Astrocyte (in vitro differentiated cells and primary cell): Measurements from ENCODE around the gene IFNAR1. TPM values are rescaled to one million over a fixed set of nuclear protein-coding genes. Genes with fewer than 3 reads are reported as not detected.

Experiments
- DNase-seq: peaks from one replicate; pipeline ENCODE4 v3.0.0-alpha.2; 2010; ENCODE audit warnings: low read depth
- FAIRE-seq: peaks from 2 replicates; lab custom pipeline; 2011; peaks lifted over from hg19 to GRCh38; lab: Jason Lieb, UNC
- H2AFZ ChIP-seq: 2 replicates; pipeline ENCODE4 v1.6.0; 2012; ENCODE audit warnings: low read depth, low read length, inconsistent platforms
- H3K27ac ChIP-seq: 2 replicates; pipeline ENCODE4 v1.5.1; 2011; ENCODE audit warnings: low read depth, low read length, inconsistent platforms
- H3K27me3 ChIP-seq: 2 replicates; pipeline ENCODE4 v1.6.0; 2011; ENCODE audit warnings: low read length, inconsistent platforms; ENCODE audit not compliant: insufficient read depth
- H3K36me3 ChIP-seq: 2 replicates; pipeline ENCODE4 v1.5.1; 2011; ENCODE audit warnings: low read length, inconsistent platforms; ENCODE audit not compliant: insufficient read depth
- H3K4me1 ChIP-seq: 2 replicates; pipeline ENCODE4 v1.5.1; 2011; ENCODE audit warnings: low read length, inconsistent platforms; ENCODE audit not compliant: insufficient read depth
- H3K4me2 ChIP-seq: 2 replicates; pipeline ENCODE4 v1.6.0; 2012; ENCODE audit warnings: low read length, inconsistent platforms
- H3K4me3 ChIP-seq: 2 replicates; pipeline ENCODE4 v1.5.1; 2011; ENCODE audit warnings: low read depth, mild to moderate bottlenecking, low read length, inconsistent platforms; ENCODE audit not compliant: insufficient read depth
- H3K79me2 ChIP-seq: 2 replicates; pipeline ENCODE4 v1.6.0; 2012; ENCODE audit warnings: mild to moderate bottlenecking, low read length, inconsistent platforms; ENCODE audit not compliant: insufficient read depth
- H3K9ac ChIP-seq: 2 replicates; pipeline ENCODE4 v1.6.0; 2012; ENCODE audit warnings: mild to moderate bottlenecking, low read length, inconsistent platforms
- H3K9me3 ChIP-seq: 2 replicates; pipeline ENCODE4 v1.5.1; 2012; ENCODE audit warnings: low read depth, mild to moderate bottlenecking, low read length, inconsistent platforms; ENCODE audit not compliant: insufficient read depth
- H4K20me1 ChIP-seq: 2 replicates; pipeline ENCODE4 v1.6.0; 2012; ENCODE audit warnings: low read length, inconsistent platforms; ENCODE audit not compliant: insufficient read depth
- H3K27ac Mint-ChIP-seq: one replicate; pipeline ENCODE4 v1.8.0; 2021; ENCODE audit warnings: mild to moderate bottlenecking, mixed read lengths; ENCODE audit not compliant: unreplicated experiment
- H3K27me3 Mint-ChIP-seq: one replicate; pipeline ENCODE4 v1.8.0; 2021; ENCODE audit warnings: low read depth, mixed read lengths; ENCODE audit not compliant: unreplicated experiment
- H3K36me3 Mint-ChIP-seq: one replicate; pipeline ENCODE4 v1.8.0; 2021; ENCODE audit warnings: low read depth, mixed read lengths; ENCODE audit not compliant: unreplicated experiment
- H3K4me1 Mint-ChIP-seq: one replicate; pipeline ENCODE4 v1.8.0; 2021; ENCODE audit warnings: low read depth, mixed read lengths; ENCODE audit not compliant: unreplicated experiment
- H3K4me3 Mint-ChIP-seq: one replicate; pipeline ENCODE4 v1.8.0; 2021; ENCODE audit warnings: mild to moderate bottlenecking, moderate library complexity, mixed read lengths; ENCODE audit not compliant: unreplicated experiment
- H3K9me3 Mint-ChIP-seq: one replicate; pipeline ENCODE4 v1.8.0; 2021; ENCODE audit warnings: mild to moderate bottlenecking, mixed read lengths; ENCODE audit not compliant: unreplicated experiment
- EZH2 ChIP-seq: IDR thresholded peaks from 2 replicates; pipeline ENCODE4 v1.6.1; 2012; ENCODE audit warnings: mild to moderate bottlenecking, low read length, inconsistent platforms; ENCODE audit not compliant: insufficient read depth
- total RNA-seq: library from RNA; stranded (reverse); gene quantifications from 2 replicates; pipeline ENCODE4 v1.2.1, GENCODE V29; 2021
- TF ChIP-seq, protein P1 (sequence below): IDR thresholded peaks from 2 replicates; pipeline ENCODE4 v1.5.1; 2011; ENCODE audit warnings: low read depth, mild to moderate bottlenecking, inconsistent platforms, low read length, moderate library complexity; ENCODE audit not compliant: insufficient read depth

IFNAR1 gene
- total RNA-seq, 1 donor from 2014 or later, result 44.0 TPM

DNA sequence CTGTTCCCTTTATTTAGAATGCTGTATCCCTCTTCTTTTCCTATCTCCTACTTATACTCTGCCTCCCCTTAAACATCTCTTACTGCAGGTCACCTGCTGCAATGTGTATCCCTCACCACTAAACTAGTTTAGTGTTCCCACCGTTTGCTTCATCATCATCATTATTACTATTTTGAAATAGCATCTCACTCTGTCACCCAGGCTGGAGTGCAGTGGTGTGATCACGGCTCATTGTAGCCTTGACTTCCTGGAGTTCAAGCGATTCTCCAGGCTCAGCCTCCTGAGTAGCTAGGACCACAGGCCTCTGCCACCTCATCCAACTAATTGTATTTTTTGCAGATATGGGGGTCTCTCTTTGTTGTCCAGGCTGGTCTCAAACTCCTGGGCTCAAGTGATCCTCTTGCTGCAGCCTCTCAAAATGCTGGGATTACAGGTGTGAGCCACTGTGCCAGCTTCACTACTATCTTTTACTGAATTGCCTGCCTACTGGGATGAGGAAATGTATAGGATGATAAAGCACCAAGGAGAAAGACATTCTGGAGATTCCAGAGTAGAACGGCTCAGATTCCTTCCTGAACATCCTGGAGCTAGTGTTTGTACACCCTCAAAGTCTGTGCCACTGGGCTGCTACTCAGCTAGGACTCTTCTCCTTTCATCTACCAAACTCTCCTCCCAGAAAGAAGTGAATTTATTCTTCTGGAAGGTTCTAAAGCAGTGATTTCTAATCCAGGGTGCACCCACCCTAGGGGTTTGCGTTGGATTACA is 8.6 kb upstream of the IFNAR1 start:
- TF ChIP-seq, protein P1, sequence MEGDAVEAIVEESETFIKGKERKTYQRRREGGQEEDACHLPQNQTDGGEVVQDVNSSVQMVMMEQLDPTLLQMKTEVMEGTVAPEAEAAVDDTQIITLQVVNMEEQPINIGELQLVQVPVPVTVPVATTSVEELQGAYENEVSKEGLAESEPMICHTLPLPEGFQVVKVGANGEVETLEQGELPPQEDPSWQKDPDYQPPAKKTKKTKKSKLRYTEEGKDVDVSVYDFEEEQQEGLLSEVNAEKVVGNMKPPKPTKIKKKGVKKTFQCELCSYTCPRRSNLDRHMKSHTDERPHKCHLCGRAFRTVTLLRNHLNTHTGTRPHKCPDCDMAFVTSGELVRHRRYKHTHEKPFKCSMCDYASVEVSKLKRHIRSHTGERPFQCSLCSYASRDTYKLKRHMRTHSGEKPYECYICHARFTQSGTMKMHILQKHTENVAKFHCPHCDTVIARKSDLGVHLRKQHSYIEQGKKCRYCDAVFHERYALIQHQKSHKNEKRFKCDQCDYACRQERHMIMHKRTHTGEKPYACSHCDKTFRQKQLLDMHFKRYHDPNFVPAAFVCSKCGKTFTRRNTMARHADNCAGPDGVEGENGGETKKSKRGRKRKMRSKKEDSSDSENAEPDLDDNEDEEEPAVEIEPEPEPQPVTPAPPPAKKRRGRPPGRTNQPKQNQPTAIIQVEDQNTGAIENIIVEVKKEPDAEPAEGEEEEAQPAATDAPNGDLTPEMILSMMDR, result no peak
- no peak for TF ChIP-seq EZH2
- peak overlapping the region; percentile 40 for H3K4me3 Mint-ChIP-seq
- peaks cover 10% of the 10 kb centered on the region for H3K27me3 Mint-ChIP-seq
- Histone ChIP-seq H4K20me1 (no peaks in the 10 kb centered on the region), H3K27ac (no peak overlapping the region), H3K4me2 (no peak overlapping the region), H3K9me3 (no peaks in the 10 kb centered on the region), H2AFZ (no peak overlapping the region), H3K4me1 (peaks cover 3% of the 10 kb centered on the region), H3K79me2 (no peaks in the 10 kb centered on the region), H3K4me3 (no peak overlapping the region), H3K9ac (no peak overlapping the region), H3K27me3 (peaks cover 17% of the 10 kb centered on the region), H3K36me3 (no peaks in the 10 kb centered on the region)
- DNase-seq (no peak), FAIRE-seq (no peak)
- H3K4me1 Mint-ChIP-seq, result peaks cover 19% of the 10 kb centered on the region
- H3K36me3 Mint-ChIP-seq, result no peaks in the 10 kb centered on the region
- H3K9me3 Mint-ChIP-seq, result no peaks in the 10 kb centered on the region
- H3K27ac Mint-ChIP-seq, result peak overlapping the region; percentile 6

DNA sequence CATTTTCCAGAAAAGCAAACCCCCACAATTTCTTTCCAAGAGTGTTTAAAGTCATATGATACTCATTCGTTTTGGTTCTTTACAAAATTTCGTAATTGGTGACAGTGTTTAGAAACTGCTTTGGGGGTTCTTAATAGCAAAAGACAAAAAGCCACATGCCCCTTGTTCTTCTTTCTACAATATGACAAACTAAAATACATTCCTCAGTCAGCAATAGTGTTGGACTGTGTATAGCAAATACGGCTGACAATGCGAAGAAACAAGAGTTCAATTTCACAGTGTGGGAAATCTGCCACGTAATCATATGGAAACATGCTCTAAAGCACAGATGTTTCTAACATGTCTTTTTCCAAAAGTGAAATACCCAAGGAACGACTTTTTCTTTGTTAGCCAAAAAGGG is 7.6 kb upstream of the IFNAR1 start:
- Mint-ChIP-seq H3K9me3 (no peaks in the 10 kb centered on the region), H3K36me3 (no peaks in the 10 kb centered on the region), H3K27me3 (peaks cover 10% of the 10 kb centered on the region), H3K4me3 (no peak overlapping the region), H3K27ac (no peak overlapping the region), H3K4me1 (peaks cover 19% of the 10 kb centered on the region)
- Histone ChIP-seq H3K9ac (no peak overlapping the region), H4K20me1 (no peaks in the 10 kb centered on the region), H3K27me3 (peaks cover 17% of the 10 kb centered on the region), H3K79me2 (no peaks in the 10 kb centered on the region), H3K27ac (no peak overlapping the region), H3K4me1 (peaks cover 3% of the 10 kb centered on the region), H3K9me3 (no peaks in the 10 kb centered on the region), H3K4me3 (no peak overlapping the region), H3K4me2 (no peak overlapping the region), H2AFZ (no peak overlapping the region), H3K36me3 (no peaks in the 10 kb centered on the region)
- DNase-seq (no peak), FAIRE-seq (no peak)
- TF ChIP-seq, protein P1, result no peak
- no peak for TF ChIP-seq EZH2
